EH (cell line): ENCODE data around the gene C3orf18.
A peak's percentile ranks its signal among the peaks of the same experiment; 100 is the strongest.
"Not testable (repeated sequence)": the region's sequence is repeated elsewhere in the genome, so short reads cannot be mapped to it uniquely, and the experiment has no call there.

Source experiments
- DNase-seq: peaks from one replicate; pipeline ENCODE4 v3.0.0-alpha.2; 2015; ENCODE audit warnings: low read depth

Gene C3orf18

GRCh38 chr3:50523279-50523811 is 44.2 kb downstream of the C3orf18 start:
- no peak for DNase-seq

- DNase-seq: no peak
Observed at GRCh38 chr3:50521572-50521971, 46.0 kb downstream of the C3orf18 start.

GRCh38 chr3:50520849-50521248 is 46.7 kb downstream of the C3orf18 start:
- no peak for DNase-seq

- DNase-seq: peak; percentile 53
Observed at GRCh38 chr3:50519471-50520089, 48.0 kb downstream of the C3orf18 start.

GRCh38 chr3:50518436-50518835 is 49.1 kb downstream of the C3orf18 start:
- DNase-seq: no peak

- no peak for DNase-seq
Observed at GRCh38 chr3:50517721-50518206, 49.8 kb downstream of the C3orf18 start.

GRCh38 chr3:50516440-50516871 is 51.1 kb downstream of the C3orf18 start:
- no peak for DNase-seq

- peak; percentile 15 for DNase-seq
Observed at GRCh38 chr3:50515565-50516439, 51.7 kb downstream of the C3orf18 start.

- DNase-seq: not testable (repeated sequence)
Observed at GRCh38 chr3:50512908-50513307, 54.6 kb downstream of the C3orf18 start.

- DNase-seq: no peak
Observed at GRCh38 chr3:50512131-50512530, 55.4 kb downstream of the C3orf18 start.

- DNase-seq: no peak
Observed at GRCh38 chr3:50510325-50510724, 57.2 kb downstream of the C3orf18 start.

GRCh38 chr3:50509715-50510114 is 57.8 kb downstream of the C3orf18 start:
- DNase-seq: no peak

GRCh38 chr3:50508821-50509220 is 58.7 kb downstream of the C3orf18 start:
- no peak for DNase-seq
